Effector CD4-positive, alpha-beta T cell (primary cell): ENCODE measurements around the gene SEPSECS.

ENCODE experiments used
- DNase-seq: peaks from one replicate; pipeline ENCODE4 v3.0.0-alpha.2; 2020
- total RNA-seq: gene quantifications from one replicate; lab custom pipeline; 2026; lab: John Stamatoyannopoulos, UW

Gene SEPSECS
- total RNA-seq = 33.2 reads per million, percentile 59 among the genes with 10 or more reads in this experiment

GRCh38 chr4:25159837-25160713 is at the start of gene SEPSECS:
Gene SEPSECS, minus strand, starts transcription at chr4:25160449. Its CDS starts 80 bp downstream, at chr4:25160369.
- peak; percentile 95 for DNase-seq

- DNase-seq = no peak
Measured at GRCh38 chr4:25209702-25210101, 49.5 kb upstream of the SEPSECS start.

GRCh38 chr4:25207997-25208396 is 47.7 kb upstream of the SEPSECS start:
- DNase-seq = no peak

DNA sequence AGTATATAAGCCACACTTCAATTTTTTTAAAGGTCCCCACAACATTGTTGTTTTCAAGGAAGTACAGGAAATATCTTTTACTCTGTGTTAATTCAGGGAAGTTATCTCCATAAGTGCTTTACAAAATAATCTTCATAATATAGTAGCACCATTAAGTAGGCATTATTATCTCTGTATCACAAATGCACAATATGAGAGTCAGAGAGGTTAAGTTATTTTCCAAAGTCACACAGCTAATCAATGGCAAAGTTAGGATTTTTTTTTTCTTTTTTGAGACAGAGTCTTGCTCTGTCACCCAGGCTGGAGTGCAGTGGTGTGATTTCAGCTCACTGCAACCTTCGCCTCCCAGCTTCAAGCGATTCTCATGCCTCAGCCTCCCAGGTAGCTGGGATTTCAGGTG is 38.5 kb upstream of the SEPSECS start:
- DNase-seq = no peak

- DNase-seq = no peak
Measured at GRCh38 chr4:25190407-25190806, 30.2 kb upstream of the SEPSECS start.

DNA sequence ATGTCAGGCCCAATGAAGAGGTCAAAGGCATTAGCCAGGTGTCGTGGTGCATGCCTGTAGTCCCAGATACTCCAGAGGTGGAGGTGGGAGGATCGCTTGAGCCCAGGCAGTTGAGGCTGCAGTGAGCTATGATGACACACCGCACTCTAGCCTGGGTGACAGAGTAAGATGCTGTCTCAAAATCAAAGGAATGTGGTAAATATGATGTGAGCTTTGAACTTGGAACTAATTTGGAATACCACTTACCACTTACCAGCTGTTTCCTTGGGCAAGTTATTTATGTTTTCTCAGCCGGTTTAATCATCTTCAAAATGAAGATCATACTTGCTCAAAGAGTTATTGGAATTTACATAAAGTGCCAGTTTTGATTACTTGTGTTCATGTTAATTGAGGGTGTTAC is 23.8 kb upstream of the SEPSECS start:
- no peak for DNase-seq

- no peak for DNase-seq
Measured at GRCh38 chr4:25182937-25183336, 22.7 kb upstream of the SEPSECS start.

GRCh38 chr4:25180524-25181131 is 20.4 kb upstream of the SEPSECS start:
- no peak for DNase-seq

DNA sequence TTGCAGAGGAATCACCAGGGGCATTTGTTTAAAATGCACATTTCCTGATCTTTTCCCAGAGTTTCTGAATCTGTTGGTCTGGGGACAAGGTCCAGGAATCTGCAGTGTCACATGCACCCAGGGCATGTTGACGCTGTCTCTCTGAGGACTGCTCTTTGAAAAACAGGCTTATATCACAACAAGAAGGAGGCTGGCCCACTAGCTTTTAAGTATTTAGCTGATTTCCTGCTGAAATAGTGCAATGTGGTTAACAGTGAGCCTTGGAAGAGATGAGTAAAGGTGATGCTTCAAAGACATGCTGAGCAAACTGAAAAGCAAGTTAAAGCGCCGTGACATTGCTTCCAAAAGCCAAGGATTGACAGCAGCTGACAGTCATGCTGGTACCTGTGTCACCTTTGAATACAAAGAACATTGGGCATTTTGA is 18.6 kb upstream of the SEPSECS start:
- no peak for DNase-seq

- no peak for DNase-seq
Measured at GRCh38 chr4:25177147-25177546, 16.9 kb upstream of the SEPSECS start.

GRCh38 chr4:25174674-25175073 is 14.4 kb upstream of the SEPSECS start:
- DNase-seq = no peak

DNA sequence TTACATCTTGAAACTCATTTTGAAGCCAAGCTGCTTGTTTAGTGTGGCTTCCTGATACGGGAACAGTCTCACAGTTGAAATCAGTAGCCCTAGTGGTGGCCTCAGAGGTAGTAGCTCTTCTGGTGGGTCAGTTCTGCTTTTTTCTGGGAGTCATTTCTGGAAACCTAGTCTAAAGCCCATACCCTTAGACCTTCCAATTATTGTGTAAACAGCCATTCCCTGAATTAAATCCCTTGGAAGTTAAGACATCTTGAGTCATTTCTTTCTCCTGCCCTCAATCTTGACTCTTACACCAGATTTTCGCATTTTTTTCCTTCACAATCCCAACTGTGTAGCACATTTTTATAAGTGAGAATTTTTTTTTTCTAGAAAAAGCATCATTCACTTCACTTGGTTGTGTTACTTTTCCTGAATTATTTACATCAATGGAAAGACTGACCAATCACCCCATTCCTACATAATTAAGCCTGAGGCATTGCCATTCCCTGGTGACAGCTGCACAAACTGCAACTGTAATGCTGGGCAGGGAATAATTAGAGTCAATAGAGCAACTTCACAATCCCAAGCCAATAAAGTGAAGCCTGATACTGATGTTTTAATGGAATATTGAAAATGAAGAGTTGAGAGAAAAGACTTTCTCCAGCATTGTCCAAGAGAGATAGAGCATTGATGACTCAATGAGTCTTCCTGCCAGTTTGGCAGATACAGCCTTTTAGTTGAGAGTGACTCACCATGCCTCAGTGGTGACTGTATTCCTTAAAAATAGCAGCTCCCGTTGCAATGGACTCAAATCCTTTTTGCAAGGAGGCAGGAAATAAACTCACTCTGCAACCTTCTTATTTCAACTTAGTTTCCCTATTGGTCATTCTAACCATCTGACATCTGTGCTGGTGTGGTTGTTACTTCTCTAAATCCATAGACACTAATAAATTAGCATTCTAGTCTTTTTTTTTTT is 13.0 kb upstream of the SEPSECS start:
- no peak for DNase-seq

GRCh38 chr4:25171201-25171865 is 11.1 kb upstream of the SEPSECS start:
- no peak for DNase-seq

DNA sequence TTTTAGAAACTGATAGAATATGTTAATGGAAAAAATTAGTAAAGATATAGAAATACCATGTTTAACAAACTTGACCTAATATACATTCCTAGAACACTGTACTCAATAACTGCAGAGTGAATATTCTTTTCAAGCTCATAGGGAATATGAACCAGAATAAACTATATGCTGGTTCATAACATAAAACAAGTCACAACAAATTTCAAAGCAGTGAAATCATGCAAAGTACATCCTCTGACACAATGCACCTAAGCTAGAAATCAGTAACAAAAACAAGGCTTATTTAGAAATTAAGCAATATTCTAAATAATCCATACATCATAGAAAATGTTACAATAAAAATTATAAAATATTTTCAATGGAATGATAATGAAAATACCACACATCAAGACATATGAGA is 9.2 kb upstream of the SEPSECS start:
- DNase-seq = no peak

- no peak for DNase-seq
Measured at GRCh38 chr4:25165916-25166315, 5.7 kb upstream of the SEPSECS start.

GRCh38 chr4:25163196-25163595 is 2.9 kb upstream of the SEPSECS start:
- DNase-seq = no peak

DNA sequence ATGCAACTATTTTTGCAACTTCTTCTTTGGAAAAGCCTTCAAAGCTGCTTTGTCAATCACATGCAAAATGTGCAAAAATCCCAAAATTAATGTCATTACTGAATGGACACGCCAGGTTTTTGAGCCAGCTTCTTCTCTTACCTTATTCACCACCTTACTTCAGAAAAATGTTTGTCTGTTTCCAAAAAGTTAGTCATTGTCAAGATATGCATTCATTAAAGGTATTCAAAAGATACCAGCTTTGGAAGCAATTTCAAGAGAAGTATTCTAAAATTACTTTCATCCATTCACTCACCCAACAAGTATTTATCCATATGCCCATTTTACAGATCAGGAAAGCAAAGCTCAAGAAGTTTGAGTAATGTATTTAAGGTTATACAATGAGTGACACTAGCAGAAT is 2.3 kb upstream of the SEPSECS start:
- DNase-seq = no peak

GRCh38 chr4:25161593-25161950 is 1.3 kb upstream of the SEPSECS start:
- DNase-seq = no peak

DNA sequence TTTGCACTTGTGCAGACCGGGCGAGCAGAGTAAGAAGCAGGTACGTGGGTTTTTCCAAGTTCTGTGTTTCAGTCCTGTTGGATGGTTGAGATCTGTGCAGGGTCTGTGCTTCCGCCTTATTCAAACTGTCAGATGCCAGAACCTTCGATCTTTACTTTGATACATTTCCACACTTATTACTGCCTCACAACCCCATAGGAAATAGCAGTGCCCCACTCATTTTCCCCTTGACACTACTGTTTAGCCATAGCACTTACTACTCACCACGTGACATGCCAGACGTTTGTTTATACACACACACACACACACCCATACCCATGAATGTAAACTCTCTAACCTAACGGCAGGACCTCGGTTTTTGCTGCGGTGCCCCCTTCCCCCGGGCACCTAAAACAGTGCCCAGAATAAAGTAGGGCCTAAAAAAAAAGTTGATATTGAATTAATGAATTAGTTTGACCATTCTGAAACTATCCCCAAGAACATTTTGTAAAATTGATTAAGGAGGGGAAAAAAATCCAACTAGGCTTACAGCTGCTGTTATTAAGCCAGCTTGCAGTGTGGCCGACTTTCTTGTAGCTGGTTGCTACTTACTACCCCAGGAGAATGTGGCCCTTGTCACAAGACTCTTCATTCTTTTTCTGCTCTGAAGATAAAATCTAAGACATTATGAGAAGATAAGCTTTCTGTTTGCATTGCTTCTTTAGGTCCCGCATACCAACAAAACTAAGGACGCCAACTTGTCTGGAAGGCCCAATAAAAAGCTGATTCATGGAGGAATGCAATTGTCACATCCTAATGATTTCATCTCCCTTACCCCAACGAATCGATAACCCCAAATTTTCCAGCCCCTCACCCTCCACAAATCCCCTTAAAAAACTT is 704 bp upstream of the SEPSECS start:
- peak; percentile 7 for DNase-seq

DNA sequence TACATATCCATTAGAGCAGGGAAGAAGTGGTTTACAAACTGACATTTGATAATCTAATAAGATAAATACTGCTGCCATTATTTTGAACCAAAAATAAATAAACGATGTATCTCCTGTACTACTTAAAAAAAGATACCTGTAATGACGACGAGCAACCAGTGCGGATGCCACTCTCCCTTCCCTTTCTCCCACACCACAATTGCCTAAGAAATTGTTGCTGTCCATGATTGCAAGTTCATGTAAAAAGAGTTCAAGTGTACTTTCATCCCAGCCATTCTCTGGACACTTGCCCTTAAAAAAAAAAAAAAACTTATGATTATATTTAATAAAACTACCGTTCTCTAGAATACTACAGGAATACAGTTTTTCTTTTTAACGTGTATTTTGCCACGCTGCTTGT is 1.4 kb downstream of the SEPSECS start:
- no peak for DNase-seq

DNA sequence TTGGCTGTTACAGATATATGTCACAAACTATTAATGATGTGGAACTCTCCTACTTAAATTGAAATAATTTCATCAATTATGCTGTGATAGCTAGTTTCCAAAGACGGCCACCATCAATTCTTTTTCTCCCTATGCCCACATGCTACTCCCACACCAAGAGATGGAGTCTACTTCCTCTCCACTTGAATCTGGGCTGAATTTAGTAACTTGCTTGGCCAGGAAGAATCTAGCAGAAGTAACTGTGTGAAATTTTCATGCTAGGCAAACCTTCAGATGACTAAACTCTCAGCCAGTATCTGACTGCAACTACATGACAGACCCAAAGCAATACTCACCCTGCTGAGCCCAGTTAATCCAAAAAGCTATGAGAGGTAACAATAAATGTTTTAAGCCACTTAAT is 3.2 kb downstream of the SEPSECS start:
- DNase-seq = no peak

GRCh38 chr4:25155947-25156346 is 4.3 kb downstream of the SEPSECS start:
- DNase-seq = no peak
